Measurements from ENCODE around the gene HSPE1. TPM values are rescaled to one million over a fixed set of nuclear protein-coding genes. Genes with fewer than 3 reads are reported as not detected.
"Not testable (repeated sequence)": the region's sequence is repeated elsewhere in the genome, so short reads cannot be mapped to it uniquely, and the experiment has no call there.

Gene HSPE1
- total RNA-seq, result 301 and 309 TPM in 2 replicates

DNA sequence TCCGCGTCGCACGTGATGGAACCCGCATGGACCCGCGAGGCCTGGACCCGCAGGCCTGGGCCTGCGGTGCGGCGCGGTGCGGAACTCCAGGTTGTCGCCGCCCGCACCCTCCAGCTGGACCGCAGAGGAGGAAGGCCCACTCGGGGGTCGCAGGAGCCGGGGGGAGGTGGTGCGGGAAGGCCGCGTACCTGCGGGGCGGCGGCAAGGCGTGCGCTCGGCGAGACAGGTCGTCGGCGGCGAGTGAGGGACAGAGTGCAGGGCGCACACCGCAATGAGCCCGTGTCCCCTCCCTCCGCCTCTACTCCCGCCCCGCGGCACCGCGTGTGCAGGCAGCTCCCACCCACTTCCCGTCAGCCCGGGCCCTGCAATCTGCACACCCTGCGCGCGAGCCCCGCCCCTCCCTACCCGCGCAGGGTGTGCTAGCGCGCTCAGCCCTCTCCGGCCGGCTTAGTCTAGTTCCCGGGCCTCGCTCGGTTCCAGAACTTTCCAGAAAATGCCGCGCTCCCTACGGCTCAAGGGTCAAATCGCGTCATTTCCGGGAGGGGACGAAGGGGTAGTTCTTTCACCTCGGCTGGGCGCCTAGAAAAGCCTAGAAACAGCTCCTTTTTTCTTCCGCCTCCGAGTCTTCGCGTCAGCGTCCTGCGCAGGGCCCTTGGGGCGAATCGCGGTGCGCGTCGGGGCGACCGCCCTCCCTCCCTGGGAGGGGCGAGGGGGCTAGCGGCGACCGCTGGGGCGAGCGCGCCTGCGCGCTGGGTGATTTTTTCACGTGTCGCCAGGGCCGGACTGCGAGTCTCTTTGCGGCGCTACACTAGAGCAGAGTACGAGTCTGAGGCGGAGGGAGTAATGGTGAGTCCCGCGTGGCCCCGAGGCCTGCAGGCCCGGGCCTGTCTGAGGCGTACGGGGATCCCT lies at the start of gene HSPE1, which contains the start of gene HSPD1:
Gene HSPE1, plus strand, starts transcription at position 786 of the 909 bp plus-strand sequence. Its CDS starts 58 bp downstream, at position 844.
Gene HSPD1, minus strand, starts transcription at position 247 of the 909 bp plus-strand sequence. CDS start 992 bp downstream, outside the sequence.
- no peaks in the 10 kb centered on the region for H3K27me3 Mint-ChIP-seq (ENCODE audit: low read depth)
- no peaks in the 10 kb centered on the region for H3K9me3 Mint-ChIP-seq
- peaks cover 88% of the 10 kb centered on the region for H3K36me3 Mint-ChIP-seq (ENCODE audit: low read depth)
- DNase-seq (ENCODE audit: low spot score), result peak; percentile 99
- intact Hi-C loops (cut with micrococcal nuclease), result loop anchor here (1.0 kb wide), 4 partner anchors 15 to 205 kb away; partner anchors contain the start of genes COQ10B, MARS2 and SF3B1
- peak within 1 kb of the TSS; percentile 94 for H3K4me3 Mint-ChIP-seq (ENCODE audit: low read depth)
- peaks cover 41% of the 10 kb centered on the region for H3K4me1 Mint-ChIP-seq (ENCODE audit: low read depth)
- peak within 1 kb of the TSS; percentile 97 for H3K27ac Mint-ChIP-seq

DNA sequence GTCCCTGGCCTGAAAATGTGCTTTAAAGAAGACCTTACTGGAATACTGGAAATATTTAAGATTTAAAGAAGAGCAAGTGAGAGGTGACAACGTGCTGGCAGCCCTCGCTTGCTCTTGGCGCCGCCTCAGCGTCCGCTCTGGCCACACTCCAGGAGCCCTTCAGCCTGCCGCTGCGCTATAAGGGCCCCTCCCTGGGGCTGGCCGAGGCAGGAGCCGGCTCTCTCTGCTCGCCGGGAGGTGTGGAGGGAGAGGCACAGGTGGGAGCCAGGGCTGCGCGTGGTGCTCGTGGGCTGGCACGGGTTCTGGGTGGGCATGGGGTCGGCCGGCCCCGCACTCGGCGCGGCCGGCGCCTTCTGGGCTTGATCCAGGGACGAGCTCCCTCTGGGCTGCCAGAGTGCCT lies 49.7 kb upstream of the HSPE1 start:
- intact Hi-C loops (cut with micrococcal nuclease), result no loop called here
- no peaks in the 10 kb centered on the region for H3K27me3 Mint-ChIP-seq (ENCODE audit: low read depth)
- no peak overlapping the region for H3K27ac Mint-ChIP-seq
- peaks cover 18% of the 10 kb centered on the region for H3K4me1 Mint-ChIP-seq (ENCODE audit: low read depth)
- H3K36me3 Mint-ChIP-seq (ENCODE audit: low read depth), result peaks cover 7% of the 10 kb centered on the region
- no peak for DNase-seq (ENCODE audit: low spot score)
- no peak overlapping the region for H3K4me3 Mint-ChIP-seq (ENCODE audit: low read depth)
- no peaks in the 10 kb centered on the region for H3K9me3 Mint-ChIP-seq

DNA sequence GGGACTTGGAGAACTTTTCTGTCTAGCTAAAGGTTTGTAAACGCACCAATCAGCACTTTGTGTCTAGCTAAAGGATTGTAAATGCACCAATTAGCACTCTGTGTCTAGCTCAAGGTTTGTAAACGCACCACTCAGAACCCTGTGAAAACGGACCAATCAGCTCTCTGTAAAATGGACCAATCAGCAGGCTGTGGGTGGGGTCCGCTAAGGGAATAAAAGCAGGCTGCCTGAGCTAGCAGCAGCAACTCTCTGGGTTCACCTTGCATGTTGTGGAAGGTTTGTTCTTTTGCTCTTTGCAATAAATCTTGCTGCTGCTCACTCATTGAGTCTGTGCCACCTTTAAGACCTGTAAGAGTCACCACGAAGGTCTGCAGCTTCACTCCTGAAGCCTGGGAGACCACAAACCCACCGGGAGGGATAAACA lies 49.2 kb upstream of the HSPE1 start:
- peaks cover 12% of the 10 kb centered on the region for H3K36me3 Mint-ChIP-seq (ENCODE audit: low read depth)
- DNase-seq (ENCODE audit: low spot score); intact Hi-C loops (cut with micrococcal nuclease); H3K27me3 Mint-ChIP-seq (ENCODE audit: low read depth); H3K4me3 Mint-ChIP-seq (ENCODE audit: low read depth); H3K9me3 Mint-ChIP-seq: not testable (repeated sequence)
- peak overlapping the region; percentile 47 for H3K27ac Mint-ChIP-seq
- H3K4me1 Mint-ChIP-seq (ENCODE audit: low read depth), result peaks cover 21% of the 10 kb centered on the region

DNA sequence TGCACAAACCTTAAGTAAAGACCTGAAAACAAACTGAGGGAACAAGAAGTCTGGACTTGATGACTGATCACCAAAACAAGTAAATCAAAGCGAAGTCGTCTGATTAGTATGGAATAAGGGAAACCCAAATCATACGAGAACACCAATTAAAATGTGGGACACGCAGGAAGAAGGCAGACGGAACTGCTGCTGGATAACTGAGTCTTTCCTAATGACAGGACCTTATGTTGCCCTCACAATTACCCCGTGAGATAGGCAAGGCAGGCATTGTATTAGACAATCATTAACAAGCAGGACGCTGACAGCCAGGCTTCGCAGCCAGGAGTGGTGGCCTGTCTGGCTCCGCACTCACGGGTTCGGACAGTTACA lies 47.4 kb upstream of the HSPE1 start:
- Mint-ChIP-seq H3K27ac (peak overlapping the region; percentile 100), H3K4me1 (ENCODE audit: low read depth) (peaks cover 26% of the 10 kb centered on the region), H3K9me3 (no peaks in the 10 kb centered on the region), H3K27me3 (ENCODE audit: low read depth) (no peaks in the 10 kb centered on the region), H3K36me3 (ENCODE audit: low read depth) (peaks cover 12% of the 10 kb centered on the region), H3K4me3 (ENCODE audit: low read depth) (peak overlapping the region; percentile 99)
- intact Hi-C loops (cut with micrococcal nuclease), result loop anchor here (1.0 kb wide), 4 partner anchors 17 to 253 kb away; partner anchors contain the start of genes HSPE1, MARS2, MOB4 and SF3B1
- no peak for DNase-seq (ENCODE audit: low spot score)

DNA sequence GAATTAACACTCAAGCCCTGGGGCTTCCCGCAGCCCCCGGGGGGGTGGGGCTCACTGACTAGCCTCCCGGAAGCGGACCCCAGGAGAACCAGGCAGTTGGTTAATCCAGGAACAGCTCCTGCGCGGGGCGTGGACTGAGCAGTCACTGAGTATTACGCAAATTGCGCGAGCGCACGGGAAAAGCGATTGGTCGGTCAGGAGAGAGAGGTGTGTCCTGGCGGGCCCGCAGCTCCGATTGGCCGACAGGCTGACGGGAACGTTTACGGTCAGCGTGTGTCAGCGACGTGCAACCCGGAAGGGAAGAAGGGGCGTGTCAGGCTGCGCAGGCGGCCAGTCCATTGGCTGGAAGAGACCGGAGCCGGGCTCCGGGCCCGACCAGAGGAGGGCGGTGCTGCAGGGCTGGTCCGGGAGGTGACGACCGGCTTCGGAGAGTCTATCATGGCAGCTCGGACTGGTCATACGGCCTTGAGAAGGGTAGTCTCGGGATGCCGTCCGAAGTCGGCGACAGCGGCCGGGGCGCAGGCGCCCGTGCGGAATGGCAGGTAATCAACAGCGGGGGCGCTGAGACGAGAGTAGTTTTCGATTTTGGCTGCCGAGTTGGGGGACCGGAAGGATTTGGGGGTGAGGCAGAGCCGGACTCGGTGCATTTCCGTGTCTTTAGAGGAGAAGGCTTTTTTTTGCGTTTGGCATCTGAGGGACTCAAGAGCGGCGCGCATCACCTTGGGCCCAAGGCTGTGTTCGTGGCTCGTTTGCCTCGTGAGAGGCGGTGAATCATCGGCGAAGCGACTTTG lies 46.9 kb upstream of the HSPE1 start, which contains the start of gene COQ10B:
Gene COQ10B, plus strand, starts transcription at position 430 of the 791 bp plus-strand sequence. Its CDS starts 9 bp downstream, at position 439.
- intact Hi-C loops (cut with micrococcal nuclease), result loop anchor here (1.0 kb wide), 4 partner anchors 18 to 252 kb away; partner anchors contain the start of genes HSPE1, MARS2, MOB4 and SF3B1
- Mint-ChIP-seq H3K4me3 (ENCODE audit: low read depth) (peak within 1 kb of the TSS; percentile 99), H3K27me3 (ENCODE audit: low read depth) (no peaks in the 10 kb centered on the region), H3K9me3 (no peaks in the 10 kb centered on the region), H3K4me1 (ENCODE audit: low read depth) (peaks cover 26% of the 10 kb centered on the region), H3K36me3 (ENCODE audit: low read depth) (peaks cover 12% of the 10 kb centered on the region), H3K27ac (peak within 1 kb of the TSS; percentile 100)
- peak; percentile 99 for DNase-seq (ENCODE audit: low spot score)

DNA sequence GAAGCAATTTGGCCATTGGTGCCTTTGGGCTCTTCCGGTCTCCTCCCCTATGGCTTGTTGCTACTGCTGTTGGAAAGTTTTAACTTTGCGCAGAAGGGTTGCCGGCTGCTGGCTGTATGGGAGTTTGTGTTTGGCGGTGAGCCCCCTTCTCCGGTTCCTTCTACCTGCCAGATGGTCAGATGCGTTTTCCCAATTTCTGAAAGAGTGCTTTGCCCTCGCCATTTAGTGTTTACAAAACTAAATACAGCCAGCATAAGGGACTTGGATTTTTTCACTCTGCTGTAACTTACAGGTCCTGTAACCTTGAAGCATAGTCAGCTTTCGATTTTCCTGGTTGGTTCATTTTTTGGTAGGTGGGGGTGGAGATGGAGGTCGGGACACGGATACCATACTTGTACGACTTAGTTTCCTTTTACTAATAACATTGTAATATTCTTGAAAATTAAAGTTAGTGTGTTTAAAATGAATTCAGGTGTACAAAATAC lies 46.2 kb upstream of the HSPE1 start:
- Mint-ChIP-seq H3K9me3 (no peaks in the 10 kb centered on the region), H3K27ac (peak overlapping the region; percentile 100), H3K36me3 (ENCODE audit: low read depth) (peaks cover 12% of the 10 kb centered on the region), H3K4me3 (ENCODE audit: low read depth) (peak overlapping the region; percentile 99), H3K4me1 (ENCODE audit: low read depth) (peaks cover 26% of the 10 kb centered on the region), H3K27me3 (ENCODE audit: low read depth) (no peaks in the 10 kb centered on the region)
- no peak for DNase-seq (ENCODE audit: low spot score)
- intact Hi-C loops (cut with micrococcal nuclease), result loop anchor here (1.0 to 2.0 kb wide), 5 partner anchors 19 to 815 kb away; partner anchors contain the start of genes CCDC150, HSPE1, MARS2 and MOB4

DNA sequence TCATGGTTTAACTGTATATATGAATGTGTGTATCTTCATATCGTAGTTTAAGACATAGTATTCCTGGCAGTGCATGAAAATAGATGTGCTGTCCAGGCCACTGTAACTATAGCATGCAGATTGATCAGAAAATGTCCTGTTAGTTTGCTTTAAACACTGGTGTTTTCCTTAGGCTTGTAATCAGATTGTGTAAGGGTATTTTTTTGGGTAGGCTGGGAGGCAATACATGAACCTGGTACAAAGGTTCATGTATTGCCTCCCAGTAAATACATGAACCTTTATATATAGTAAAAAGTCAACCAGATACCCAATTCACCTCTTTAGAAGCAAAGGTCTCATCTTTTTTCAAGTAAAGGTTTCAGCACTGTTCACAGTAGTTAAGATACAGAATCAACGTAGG lies 45.3 kb upstream of the HSPE1 start:
- Mint-ChIP-seq H3K9me3 (no peaks in the 10 kb centered on the region), H3K27ac (peak overlapping the region; percentile 100), H3K4me1 (ENCODE audit: low read depth) (peaks cover 26% of the 10 kb centered on the region), H3K36me3 (ENCODE audit: low read depth) (peaks cover 20% of the 10 kb centered on the region), H3K4me3 (ENCODE audit: low read depth) (peak overlapping the region; percentile 99), H3K27me3 (ENCODE audit: low read depth) (no peaks in the 10 kb centered on the region)
- DNase-seq (ENCODE audit: low spot score), result no peak
- intact Hi-C loops (cut with micrococcal nuclease), result loop anchor here (2.0 kb wide), 1 partner anchor 816 kb away; the partner anchor contains the start of gene CCDC150

DNA sequence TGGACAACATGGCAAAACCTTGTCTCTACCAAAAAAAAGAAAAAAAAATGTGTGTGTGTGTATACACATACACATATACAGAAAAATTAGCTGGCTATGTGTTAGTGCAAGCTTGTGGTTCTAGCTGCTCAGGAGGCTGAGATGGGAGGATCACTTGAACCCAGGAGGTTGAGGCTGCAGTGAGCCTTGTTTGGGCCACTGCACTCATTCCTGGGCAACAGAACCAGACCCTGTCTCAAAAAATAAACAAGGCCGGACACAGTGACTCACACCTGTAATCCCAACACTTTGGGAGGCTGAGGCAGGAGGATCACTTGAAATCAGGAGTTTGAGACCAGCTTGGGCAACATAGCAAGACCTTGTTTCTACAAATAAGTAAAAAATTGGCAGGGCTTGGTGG lies 44.8 kb upstream of the HSPE1 start:
- Mint-ChIP-seq H3K9me3 (no peaks in the 10 kb centered on the region), H3K27ac (peak overlapping the region; percentile 6), H3K4me1 (ENCODE audit: low read depth) (peaks cover 26% of the 10 kb centered on the region), H3K36me3 (ENCODE audit: low read depth) (peaks cover 25% of the 10 kb centered on the region), H3K4me3 (ENCODE audit: low read depth) (no peak overlapping the region), H3K27me3 (ENCODE audit: low read depth) (no peaks in the 10 kb centered on the region)
- intact Hi-C loops (cut with micrococcal nuclease), result loop anchor here (2.0 kb wide), 1 partner anchor 817 kb away; the partner anchor contains the start of gene CCDC150
- no peak for DNase-seq (ENCODE audit: low spot score)

DNA sequence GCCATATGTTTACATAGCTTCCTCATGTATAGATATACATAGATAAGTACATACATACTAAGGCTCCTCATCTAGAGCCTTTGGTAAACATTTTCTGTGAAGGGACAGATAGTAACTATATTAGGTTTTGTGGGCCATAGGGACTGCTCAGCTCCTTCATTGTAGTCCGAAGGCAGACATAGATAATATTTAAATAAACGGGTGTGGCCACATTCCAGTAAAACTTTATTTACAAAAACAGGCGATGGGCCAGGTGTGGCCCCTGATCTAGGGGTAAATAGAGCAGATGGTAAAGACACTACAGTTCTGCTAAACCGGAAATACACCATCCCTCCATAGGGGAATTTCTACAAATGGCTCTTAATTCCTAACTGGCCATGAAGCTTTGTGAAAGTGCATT lies 39.5 kb upstream of the HSPE1 start:
- Mint-ChIP-seq H3K9me3 (no peaks in the 10 kb centered on the region), H3K4me3 (ENCODE audit: low read depth) (no peak overlapping the region), H3K27me3 (ENCODE audit: low read depth) (no peaks in the 10 kb centered on the region), H3K27ac (no peak overlapping the region), H3K4me1 (ENCODE audit: low read depth) (peaks cover 7% of the 10 kb centered on the region), H3K36me3 (ENCODE audit: low read depth) (peaks cover 47% of the 10 kb centered on the region)
- DNase-seq (ENCODE audit: low spot score), result no peak
- intact Hi-C loops (cut with micrococcal nuclease), result no loop called here

DNA sequence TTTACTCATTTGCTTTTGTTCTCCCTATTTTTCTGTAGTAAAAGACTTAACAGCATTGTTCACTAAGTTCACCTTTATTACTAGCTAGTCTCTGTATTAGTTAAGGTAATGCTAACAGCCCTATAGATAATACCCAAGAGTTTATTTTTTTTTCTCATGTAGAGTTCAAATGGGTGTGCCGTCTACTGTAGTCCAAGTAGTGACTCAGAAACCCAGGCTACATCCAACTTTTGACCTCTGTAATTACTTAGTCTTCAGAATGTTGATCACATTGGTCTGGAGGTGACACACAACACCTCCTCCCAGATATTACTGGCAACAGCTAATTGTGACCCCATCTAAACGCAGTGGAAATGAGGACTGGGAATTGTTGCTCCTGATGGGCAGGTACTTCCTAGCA lies 39.1 kb upstream of the HSPE1 start:
- H3K27me3 Mint-ChIP-seq (ENCODE audit: low read depth), result no peaks in the 10 kb centered on the region
- peaks cover 5% of the 10 kb centered on the region for H3K4me1 Mint-ChIP-seq (ENCODE audit: low read depth)
- no peaks in the 10 kb centered on the region for H3K9me3 Mint-ChIP-seq
- H3K27ac Mint-ChIP-seq, result no peak overlapping the region
- no peak overlapping the region for H3K4me3 Mint-ChIP-seq (ENCODE audit: low read depth)
- peaks cover 46% of the 10 kb centered on the region for H3K36me3 Mint-ChIP-seq (ENCODE audit: low read depth)
- DNase-seq (ENCODE audit: low spot score), result no peak
- intact Hi-C loops (cut with micrococcal nuclease), result no loop called here

DNA sequence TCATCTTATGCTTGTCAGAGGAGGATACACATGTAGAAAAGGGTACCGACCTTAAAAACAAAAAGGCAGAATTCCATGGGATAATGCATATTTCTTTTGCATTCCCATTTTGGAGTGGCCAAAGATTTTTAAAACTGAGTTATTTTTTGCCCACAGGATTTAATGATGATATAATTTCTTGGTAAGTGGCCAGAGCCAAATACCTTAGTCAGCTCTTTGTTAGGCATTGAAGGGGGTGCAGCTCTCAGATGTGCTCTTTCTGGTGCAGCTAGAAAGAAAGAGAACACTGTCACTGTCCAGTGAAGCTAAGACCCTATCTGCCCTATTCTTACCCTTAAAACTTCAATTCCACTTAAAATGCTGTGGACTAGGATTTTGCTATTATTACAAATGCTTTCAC lies 36.0 kb upstream of the HSPE1 start:
- no peak overlapping the region for H3K4me3 Mint-ChIP-seq (ENCODE audit: low read depth)
- no peaks in the 10 kb centered on the region for H3K9me3 Mint-ChIP-seq
- no peaks in the 10 kb centered on the region for H3K27me3 Mint-ChIP-seq (ENCODE audit: low read depth)
- no peak for DNase-seq (ENCODE audit: low spot score)
- peaks cover 1% of the 10 kb centered on the region for H3K4me1 Mint-ChIP-seq (ENCODE audit: low read depth)
- peaks cover 57% of the 10 kb centered on the region for H3K36me3 Mint-ChIP-seq (ENCODE audit: low read depth)
- intact Hi-C loops (cut with micrococcal nuclease), result no loop called here
- no peak overlapping the region for H3K27ac Mint-ChIP-seq

DNA sequence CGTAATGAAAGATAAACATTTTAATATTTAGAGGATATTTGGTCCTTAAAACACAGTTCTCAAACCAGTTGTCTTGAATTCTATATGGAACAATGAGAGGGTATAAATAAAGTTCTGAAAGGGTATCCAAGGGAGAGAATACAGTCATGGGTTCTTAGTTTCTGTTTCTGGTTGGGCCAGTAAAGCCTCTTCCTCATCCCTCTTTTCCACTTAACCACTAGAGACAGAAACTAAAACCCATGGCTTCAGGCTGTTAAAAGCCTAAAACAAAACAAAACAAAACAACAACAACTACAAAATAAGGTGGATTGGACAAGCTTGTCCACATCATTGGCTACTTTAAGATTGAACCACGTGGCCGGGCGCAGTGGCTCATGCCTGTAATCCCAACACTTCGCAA lies 28.0 kb upstream of the HSPE1 start:
- H3K36me3 Mint-ChIP-seq (ENCODE audit: low read depth), result peaks cover 50% of the 10 kb centered on the region
- no peak for DNase-seq (ENCODE audit: low spot score)
- H3K4me1 Mint-ChIP-seq (ENCODE audit: low read depth), result peaks cover 2% of the 10 kb centered on the region
- H3K9me3 Mint-ChIP-seq, result no peaks in the 10 kb centered on the region
- no peak overlapping the region for H3K4me3 Mint-ChIP-seq (ENCODE audit: low read depth)
- no peak overlapping the region for H3K27ac Mint-ChIP-seq
- intact Hi-C loops (cut with micrococcal nuclease), result no loop called here
- H3K27me3 Mint-ChIP-seq (ENCODE audit: low read depth), result no peaks in the 10 kb centered on the region
